WI38 (cell line): ENCODE data around the gene FAM47E.

ENCODE experiments used
- H3K4me3 ChIP-seq: 2 replicates; pipeline ENCODE4 v1.5.1; 2011; ENCODE audit warnings: low read depth, mild to moderate bottlenecking, control low read depth, low read length
- CTCF ChIP-seq: IDR thresholded peaks from 2 replicates; pipeline ENCODE4 v1.5.1; 2012; ENCODE audit warnings: low read depth, mild to moderate bottlenecking, control low read depth, low read length

FAM47E gene

DNA sequence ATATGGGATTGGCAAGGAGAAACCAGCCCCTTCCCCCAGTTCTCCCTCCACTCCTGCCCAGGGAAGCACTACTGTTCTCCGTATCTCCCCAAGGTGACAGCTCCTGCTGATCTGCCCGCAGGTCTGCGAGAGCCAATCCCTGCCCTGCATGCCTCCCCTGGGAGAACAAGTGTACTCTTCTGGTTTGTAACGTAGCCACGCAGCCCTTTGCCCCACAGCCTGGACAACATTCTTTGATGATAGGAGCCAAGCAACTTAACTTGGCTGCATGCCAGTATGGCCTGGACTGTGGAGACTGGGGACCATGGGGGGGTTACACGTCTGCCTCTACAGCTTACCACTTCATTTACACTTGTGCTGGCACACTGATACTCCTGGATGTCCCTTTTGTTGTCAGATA lies 57.0 kb downstream of the FAM47E start:
- no peak overlapping the region for H3K4me3 ChIP-seq
- TF ChIP-seq CTCF, result no peak

GRCh38 chr4:76309939-76310550 lies 58.5 kb downstream of the FAM47E start:
- TF ChIP-seq CTCF, result no peak
- no peak overlapping the region for H3K4me3 ChIP-seq

DNA sequence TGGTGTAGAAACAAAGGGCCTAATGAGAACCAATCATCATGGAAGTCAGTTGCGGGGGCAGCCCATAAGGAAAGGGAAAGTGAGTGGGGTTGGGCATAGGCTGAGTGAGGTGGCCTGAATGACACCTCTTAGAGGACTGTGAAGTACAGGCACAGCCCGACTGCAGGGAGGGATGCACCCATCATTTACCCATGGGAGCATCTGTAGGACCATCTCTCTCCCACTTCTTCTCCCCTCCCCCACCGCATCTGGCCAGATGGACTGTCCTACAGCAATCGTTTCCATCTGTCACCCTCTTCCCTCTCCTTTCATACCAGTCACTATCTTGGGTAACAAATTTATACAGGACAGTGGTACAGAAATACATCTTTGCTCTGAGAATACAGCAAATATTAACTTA lies 59.2 kb downstream of the FAM47E start:
- H3K4me3 ChIP-seq, result no peak overlapping the region
- no peak for TF ChIP-seq CTCF

- H3K4me3 ChIP-seq, result no peak overlapping the region
- TF ChIP-seq CTCF, result no peak
These were observed 60.4 kb downstream of the FAM47E start for GRCh38 chr4:76311896-76312331.

DNA sequence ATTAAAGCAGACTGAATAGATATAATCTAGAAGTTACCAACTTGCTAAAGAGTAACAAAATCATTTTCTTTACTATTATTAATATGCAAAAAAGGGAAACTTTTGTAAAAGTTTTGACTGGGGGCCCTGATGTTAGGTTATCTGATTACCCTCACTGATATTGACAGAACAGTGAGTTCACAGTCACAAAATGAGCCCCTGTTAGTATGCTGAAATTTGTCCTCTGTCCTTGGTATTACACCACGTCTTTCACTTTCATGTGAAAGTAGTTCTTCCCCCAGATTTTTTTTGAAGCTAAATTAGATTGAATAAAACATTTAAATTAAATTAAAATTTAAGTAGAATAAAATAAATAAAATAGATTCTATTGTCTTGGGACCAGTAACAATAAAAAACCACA lies 60.9 kb downstream of the FAM47E start:
- TF ChIP-seq CTCF, result no peak
- H3K4me3 ChIP-seq, result no peak overlapping the region

GRCh38 chr4:76313547-76313946 lies 62.0 kb downstream of the FAM47E start:
- no peak for TF ChIP-seq CTCF
- H3K4me3 ChIP-seq, result no peak overlapping the region

GRCh38 chr4:76315267-76315918 lies 63.9 kb downstream of the FAM47E start:
- no peak for TF ChIP-seq CTCF
- H3K4me3 ChIP-seq, result no peak overlapping the region
